A673 (cell line): ENCODE data around the gene BMERB1.
"Not testable (repeated sequence)": the region's sequence is repeated elsewhere in the genome, so short reads cannot be mapped to it uniquely, and the experiment has no call there.

Experiments
- EZH2 ChIP-seq: fragments of 200-600 bp; sonication (generic); IDR thresholded peaks from 2 replicates; pipeline ENCODE4 v1.6.1; 2017; ENCODE audit warnings: borderline replicate concordance, low read depth, mild to moderate bottlenecking, mixed read lengths, antibody characterized with exemption, low read length; ENCODE audit not compliant: poor library complexity, severe bottlenecking
- TF ChIP-seq, protein P1 (sequence below): fragments of 300-800, 200-600 bp; sonication (generic); conservative IDR thresholded peaks from 2 replicates; pipeline ENCODE4 v1.5.1; 2017; ENCODE audit warnings: low read depth, mild to moderate bottlenecking, antibody characterized with exemption, low read length, moderate library complexity, mixed read lengths

DNA sequence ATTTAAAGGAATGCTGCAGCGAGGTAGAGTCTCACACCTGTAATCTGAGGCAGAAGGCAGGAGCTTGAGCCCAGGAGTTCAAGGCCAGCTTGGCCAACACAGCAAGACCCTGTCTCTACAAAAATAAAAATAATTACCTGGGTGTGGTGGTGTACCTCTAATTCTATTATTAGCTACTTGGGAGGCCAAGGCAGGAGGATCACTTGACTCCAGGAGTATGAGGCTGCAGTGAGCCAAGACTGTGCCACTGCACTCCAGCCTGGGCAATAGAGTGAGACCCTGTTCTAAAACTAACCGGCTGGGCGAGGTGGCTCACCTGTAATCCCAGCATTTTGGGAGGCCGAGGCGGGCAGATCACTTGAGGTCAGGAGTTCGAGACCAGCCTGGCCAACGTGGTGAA is 18.9 kb downstream of the BMERB1 start:
- TF ChIP-seq EZH2: not testable (repeated sequence)
- TF ChIP-seq, protein P1, sequence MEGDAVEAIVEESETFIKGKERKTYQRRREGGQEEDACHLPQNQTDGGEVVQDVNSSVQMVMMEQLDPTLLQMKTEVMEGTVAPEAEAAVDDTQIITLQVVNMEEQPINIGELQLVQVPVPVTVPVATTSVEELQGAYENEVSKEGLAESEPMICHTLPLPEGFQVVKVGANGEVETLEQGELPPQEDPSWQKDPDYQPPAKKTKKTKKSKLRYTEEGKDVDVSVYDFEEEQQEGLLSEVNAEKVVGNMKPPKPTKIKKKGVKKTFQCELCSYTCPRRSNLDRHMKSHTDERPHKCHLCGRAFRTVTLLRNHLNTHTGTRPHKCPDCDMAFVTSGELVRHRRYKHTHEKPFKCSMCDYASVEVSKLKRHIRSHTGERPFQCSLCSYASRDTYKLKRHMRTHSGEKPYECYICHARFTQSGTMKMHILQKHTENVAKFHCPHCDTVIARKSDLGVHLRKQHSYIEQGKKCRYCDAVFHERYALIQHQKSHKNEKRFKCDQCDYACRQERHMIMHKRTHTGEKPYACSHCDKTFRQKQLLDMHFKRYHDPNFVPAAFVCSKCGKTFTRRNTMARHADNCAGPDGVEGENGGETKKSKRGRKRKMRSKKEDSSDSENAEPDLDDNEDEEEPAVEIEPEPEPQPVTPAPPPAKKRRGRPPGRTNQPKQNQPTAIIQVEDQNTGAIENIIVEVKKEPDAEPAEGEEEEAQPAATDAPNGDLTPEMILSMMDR: not testable (repeated sequence)
